Activated CD4-positive, CD25-positive, alpha-beta regulatory T cell treated with anti-CD3 and anti-CD28 coated beads, Interleukin-2, amount 50 U/mL, for 24 hours (primary cell): Measurements from ENCODE around the gene AAGAB.
"Not testable (repeated sequence)": the region's sequence is repeated elsewhere in the genome, so short reads cannot be mapped to it uniquely, and the experiment has no call there.

Experiments used
- ATAC-seq, 2 donors: fragments of 150-1000 bp; cut with Tn5 transposase; one replicate each; pipeline ENCODE4 v1.10.0; 2021; ENCODE audit warnings: mild to moderate bottlenecking in 1 of 2, moderate library complexity in 1 of 2

Gene AAGAB

GRCh38 chr15:67254238-67255175, at the start of gene AAGAB, which contains the start of gene IQCH:
Gene AAGAB, minus strand, starts transcription at chr15:67254661. Its CDS starts 30 bp downstream, at chr15:67254631.
Gene IQCH, plus strand, starts transcription at chr15:67254786. Its CDS starts 111 bp downstream, at chr15:67254897.
- peak; percentile 95 to 99 for ATAC-seq

- no peak for ATAC-seq
Measured at GRCh38 chr15:67303490-67304363, 49.3 kb upstream of the AAGAB start.

- ATAC-seq, result peak in 1 of 2 donors; percentile 41
Measured at GRCh38 chr15:67300266-67301025, 46.0 kb upstream of the AAGAB start.

GRCh38 chr15:67296684-67297083, 42.2 kb upstream of the AAGAB start:
- no peak for ATAC-seq

GRCh38 chr15:67296188-67296587, 41.7 kb upstream of the AAGAB start:
- ATAC-seq, result no peak

GRCh38 chr15:67290319-67290718, 35.9 kb upstream of the AAGAB start:
- no peak for ATAC-seq

GRCh38 chr15:67286400-67286799, 31.9 kb upstream of the AAGAB start:
- ATAC-seq, result not testable (repeated sequence)

GRCh38 chr15:67285625-67286024, 31.2 kb upstream of the AAGAB start:
- ATAC-seq, result not testable (repeated sequence)

GRCh38 chr15:67281714-67282113, 27.3 kb upstream of the AAGAB start:
- no peak for ATAC-seq

GRCh38 chr15:67280217-67280616, 25.8 kb upstream of the AAGAB start:
- ATAC-seq, result no peak

GRCh38 chr15:67276666-67277065, 22.2 kb upstream of the AAGAB start:
- ATAC-seq, result no peak

GRCh38 chr15:67274236-67274635, 19.8 kb upstream of the AAGAB start:
- no peak for ATAC-seq

GRCh38 chr15:67267951-67268941, 13.8 kb upstream of the AAGAB start:
- no peak for ATAC-seq

GRCh38 chr15:67267440-67267839, 13.0 kb upstream of the AAGAB start:
- ATAC-seq, result no peak

- no peak for ATAC-seq
Measured at GRCh38 chr15:67266870-67267269, 12.4 kb upstream of the AAGAB start.

- no peak for ATAC-seq
Measured at GRCh38 chr15:67259806-67260205, 5.3 kb upstream of the AAGAB start.

GRCh38 chr15:67259379-67259778, 4.9 kb upstream of the AAGAB start:
- ATAC-seq, result no peak

- ATAC-seq, result not testable (repeated sequence)
Measured at GRCh38 chr15:67258412-67258811, 4.0 kb upstream of the AAGAB start.

- no peak for ATAC-seq
Measured at GRCh38 chr15:67256051-67256450, 1.6 kb upstream of the AAGAB start.

GRCh38 chr15:67253549-67254237, 768 bp downstream of the AAGAB start:
- no peak for ATAC-seq

- ATAC-seq, result no peak
Measured at GRCh38 chr15:67253101-67253500, 1.4 kb downstream of the AAGAB start.
